HFFc6 (cell line): ENCODE measurements around the gene CREBRF. TPM values are rescaled to one million over a fixed set of nuclear protein-coding genes. Genes with fewer than 3 reads are reported as not detected.
A peak's percentile ranks its signal among the peaks of the same experiment; 100 is the strongest.
"Not testable (repeated sequence)": the region's sequence is repeated elsewhere in the genome, so short reads cannot be mapped to it uniquely, and the experiment has no call there.

Source experiments
- DNase-seq: peaks from one replicate; pipeline ENCODE4 v3.0.0-alpha.2; 2018
- H3K27ac Mint-ChIP-seq: 2 replicates; pipeline ENCODE4 v1.8.0; 2020; ENCODE audit warnings: mild to moderate bottlenecking, mixed read lengths
- H3K27me3 Mint-ChIP-seq: 2 replicates; pipeline ENCODE4 v1.8.0; 2021; ENCODE audit warnings: mild to moderate bottlenecking, moderate library complexity, mixed read lengths; ENCODE audit not compliant: insufficient read depth
- H3K36me3 Mint-ChIP-seq: 2 replicates; pipeline ENCODE4 v1.8.0; 2021; ENCODE audit warnings: low read depth, mixed read lengths
- H3K4me1 Mint-ChIP-seq: 2 replicates; pipeline ENCODE4 v1.8.0; 2020; ENCODE audit warnings: low read depth, mixed read lengths
- H3K4me3 Mint-ChIP-seq: 2 replicates; pipeline ENCODE4 v1.8.0; 2020; ENCODE audit warnings: mild to moderate bottlenecking, moderate library complexity, mixed read lengths
- H3K9me3 Mint-ChIP-seq: 2 replicates; pipeline ENCODE4 v1.8.0; 2020; ENCODE audit warnings: mild to moderate bottlenecking, mixed read lengths
- total RNA-seq, 6 experiments: library from RNA; stranded (reverse); fragmentation: NEBNext Ultra II Directional; extraction: Animal tissue kit (Norgen Biotek cat#: 25700); gene quantifications; 2 replicates in 1 of 6; 3 replicates in 5 of 6; pipeline ENCODE4 v1.2.3, GENCODE V29; 2021
- TF ChIP-seq, protein P1 (sequence below): fragments of 200-600 bp; sonication (generic); IDR thresholded peaks from 2 replicates; pipeline ENCODE4 v1.5.0; 2021; ENCODE audit warnings: antibody characterized with exemption, mild to moderate bottlenecking

CREBRF gene
- total RNA-seq, 6 experiments from 2014 or later, result 8.7 to 15.3 (median 10.7) TPM

GRCh38 chr5:173012882-173013281 is 43.3 kb upstream of the CREBRF start:
- H3K4me3 Mint-ChIP-seq, result no peak overlapping the region
- peaks cover 31% of the 10 kb centered on the region for H3K4me1 Mint-ChIP-seq
- no peaks in the 10 kb centered on the region; the same call in none of the 2 replicates for H3K27me3 Mint-ChIP-seq
- H3K27ac Mint-ChIP-seq, result no peak overlapping the region
- TF ChIP-seq, protein P1, sequence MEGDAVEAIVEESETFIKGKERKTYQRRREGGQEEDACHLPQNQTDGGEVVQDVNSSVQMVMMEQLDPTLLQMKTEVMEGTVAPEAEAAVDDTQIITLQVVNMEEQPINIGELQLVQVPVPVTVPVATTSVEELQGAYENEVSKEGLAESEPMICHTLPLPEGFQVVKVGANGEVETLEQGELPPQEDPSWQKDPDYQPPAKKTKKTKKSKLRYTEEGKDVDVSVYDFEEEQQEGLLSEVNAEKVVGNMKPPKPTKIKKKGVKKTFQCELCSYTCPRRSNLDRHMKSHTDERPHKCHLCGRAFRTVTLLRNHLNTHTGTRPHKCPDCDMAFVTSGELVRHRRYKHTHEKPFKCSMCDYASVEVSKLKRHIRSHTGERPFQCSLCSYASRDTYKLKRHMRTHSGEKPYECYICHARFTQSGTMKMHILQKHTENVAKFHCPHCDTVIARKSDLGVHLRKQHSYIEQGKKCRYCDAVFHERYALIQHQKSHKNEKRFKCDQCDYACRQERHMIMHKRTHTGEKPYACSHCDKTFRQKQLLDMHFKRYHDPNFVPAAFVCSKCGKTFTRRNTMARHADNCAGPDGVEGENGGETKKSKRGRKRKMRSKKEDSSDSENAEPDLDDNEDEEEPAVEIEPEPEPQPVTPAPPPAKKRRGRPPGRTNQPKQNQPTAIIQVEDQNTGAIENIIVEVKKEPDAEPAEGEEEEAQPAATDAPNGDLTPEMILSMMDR, result no peak
- no peaks in the 10 kb centered on the region for H3K9me3 Mint-ChIP-seq
- DNase-seq, result no peak
- H3K36me3 Mint-ChIP-seq, result peaks cover 9% of the 10 kb centered on the region; the same call in 1 of the 2 replicates

DNA sequence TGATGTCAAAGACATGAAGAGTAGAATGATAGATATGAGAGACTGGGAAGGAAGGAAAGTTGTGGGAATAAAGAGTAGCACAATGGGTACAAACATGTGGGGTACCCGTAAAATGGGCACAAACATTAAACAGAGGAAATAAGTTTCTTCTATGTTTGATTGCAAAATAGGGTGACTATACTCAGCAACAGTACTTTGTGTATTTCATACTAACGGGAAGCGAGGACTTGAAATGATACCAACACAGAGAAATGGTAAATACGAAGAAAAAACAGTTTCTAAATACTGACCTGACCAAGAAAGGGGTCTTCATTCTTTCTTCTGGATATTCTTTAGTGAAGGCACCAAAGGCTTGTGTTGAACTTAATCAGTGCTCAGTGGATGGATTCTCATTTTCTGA is 41.5 kb upstream of the CREBRF start:
- TF ChIP-seq, protein P1, result no peak

GRCh38 chr5:173015192-173015591 is 41.0 kb upstream of the CREBRF start:
- peaks cover 14% of the 10 kb centered on the region; the same call in 1 of the 2 replicates for H3K36me3 Mint-ChIP-seq
- no peaks in the 10 kb centered on the region; the same call in none of the 2 replicates for H3K27me3 Mint-ChIP-seq
- TF ChIP-seq, protein P1, result no peak
- no peak overlapping the region for H3K27ac Mint-ChIP-seq
- H3K4me1 Mint-ChIP-seq, result peaks cover 35% of the 10 kb centered on the region
- no peaks in the 10 kb centered on the region for H3K9me3 Mint-ChIP-seq
- no peak for DNase-seq
- H3K4me3 Mint-ChIP-seq, result no peak overlapping the region

More for the DNA sequence above, 41.5 kb upstream of the CREBRF start:
- peaks cover 35% of the 10 kb centered on the region for H3K4me1 Mint-ChIP-seq
- H3K36me3 Mint-ChIP-seq, result peaks cover 14% of the 10 kb centered on the region; the same call in 1 of the 2 replicates
- H3K27ac Mint-ChIP-seq, result no peak overlapping the region
- H3K9me3 Mint-ChIP-seq, result no peaks in the 10 kb centered on the region
- no peaks in the 10 kb centered on the region; the same call in none of the 2 replicates for H3K27me3 Mint-ChIP-seq
- DNase-seq, result no peak
- no peak overlapping the region for H3K4me3 Mint-ChIP-seq

DNA sequence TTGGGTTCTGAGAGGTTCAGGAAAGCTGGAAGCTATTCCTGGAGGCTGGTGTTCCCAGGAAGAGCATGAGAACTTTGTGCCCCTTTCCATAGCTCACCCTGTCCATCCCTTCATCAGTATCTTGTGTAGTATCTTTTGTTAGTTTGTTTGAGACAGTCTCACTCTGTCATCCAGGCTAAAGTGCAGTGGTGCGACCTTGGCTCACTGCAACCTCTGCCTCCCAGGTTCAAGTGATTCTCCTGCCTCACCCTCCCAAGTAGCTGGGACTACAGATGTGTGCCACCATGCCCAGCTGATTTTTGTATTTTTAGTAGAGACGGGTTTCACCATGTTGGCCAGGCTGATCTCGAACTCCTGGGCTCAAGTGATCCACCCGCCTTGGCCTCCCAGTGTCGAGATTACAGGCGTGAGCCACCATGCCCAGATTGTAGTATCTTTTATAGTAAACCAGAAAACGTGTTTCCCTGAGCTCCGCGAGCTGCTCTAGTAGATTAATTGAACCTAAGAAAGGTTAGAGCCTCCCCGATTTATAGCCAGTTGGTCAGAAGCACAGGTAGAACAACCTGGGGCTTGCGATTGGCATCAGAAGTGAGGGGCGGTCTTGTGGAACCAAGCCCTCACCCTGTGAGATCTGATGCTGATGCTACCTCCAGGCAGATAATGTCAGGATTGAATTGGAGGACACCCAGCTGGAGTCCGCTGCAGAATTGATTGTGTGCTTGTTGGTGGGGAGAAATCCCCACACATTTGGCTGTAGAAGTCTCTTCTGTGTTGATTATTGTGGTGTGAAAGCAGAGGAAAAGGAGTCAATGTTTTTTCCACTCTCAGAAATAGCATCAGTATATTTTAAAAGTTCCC is 40.3 kb upstream of the CREBRF start:
- Mint-ChIP-seq H3K4me1 (peaks cover 31% of the 10 kb centered on the region), H3K27ac (peak overlapping the region; percentile 66), H3K36me3 (peaks cover 16% of the 10 kb centered on the region), H3K4me3 (no peak overlapping the region), H3K27me3 (no peaks in the 10 kb centered on the region; the same call in 1 of the 2 replicates), H3K9me3 (no peaks in the 10 kb centered on the region)
- TF ChIP-seq, protein P1, result no peak
- DNase-seq, result no peak

- H3K4me1 Mint-ChIP-seq, result peaks cover 31% of the 10 kb centered on the region
- no peak overlapping the region for H3K4me3 Mint-ChIP-seq
- peak; percentile 38 for DNase-seq
- H3K27me3 Mint-ChIP-seq, result no peaks in the 10 kb centered on the region; the same call in none of the 2 replicates
- peak overlapping the region; percentile 66 for H3K27ac Mint-ChIP-seq
- TF ChIP-seq, protein P1, result no peak
- no peaks in the 10 kb centered on the region for H3K9me3 Mint-ChIP-seq
- peaks cover 22% of the 10 kb centered on the region for H3K36me3 Mint-ChIP-seq
These were observed 39.5 kb upstream of the CREBRF start for GRCh38 chr5:173016598-173017046.

- H3K27ac Mint-ChIP-seq, result peak overlapping the region; percentile 66
- peaks cover 32% of the 10 kb centered on the region for H3K4me1 Mint-ChIP-seq
- H3K9me3 Mint-ChIP-seq, H3K27me3 Mint-ChIP-seq, H3K4me3 Mint-ChIP-seq, DNase-seq: not testable (repeated sequence)
- H3K36me3 Mint-ChIP-seq, result peaks cover 21% of the 10 kb centered on the region
These were observed 39.1 kb upstream of the CREBRF start for GRCh38 chr5:173017087-173017486.
